A549 (cell line): ENCODE results near the gene CBLC. TPM values are rescaled to one million over a fixed set of nuclear protein-coding genes. Genes with fewer than 3 reads are reported as not detected.

ENCODE experiments used
- ATAC-seq, 2 experiments: fragments of 200-7000 bp in 1 of 2; fragments of >200 bp in 1 of 2; cut with Nextera tagmentation in 1 of 2; cut with Tn5 transposase in 1 of 2; 3 replicates each; pipeline versions ENCODE4 v1.8.0 to v1.9.1; 2018 to 2020; ENCODE audit warnings: mild to moderate bottlenecking in 1 of 2, moderate library complexity in 1 of 2
- CTCF ChIA-PET: fragments of 300-600 bp; sonication (Branson Sonifier 250); formaldehyde crosslinking; extraction: SDS; loops from one replicate; lab custom pipeline; 2021; ENCODE audit warnings: antibody characterized with exemption, inconsistent platforms; lab: Yijun Ruan, JAX
- POLR2A ChIA-PET: fragments of 350-600 bp; formaldehyde crosslinking; extraction: SDS; loops from one replicate; lab custom pipeline; 2021; ENCODE audit warnings: antibody characterized with exemption, inconsistent platforms; lab: Yijun Ruan, JAX
- DNase-seq, 2 experiments: peaks; one replicate each; pipeline versions ENCODE4 v3.0.0 to v3.0.0-alpha.2; 2011 to 2016; ENCODE audit warnings: low read depth in 1 of 2, low spot score in 1 of 2
- FAIRE-seq: peaks from 2 replicates; lab custom pipeline; 2011; peaks lifted over from hg19 to GRCh38; lab: Jason Lieb, UNC
- H3K27ac ChIP-seq, 2 experiments: fragments of >200 bp; sonication (Bioruptor Twin); formaldehyde crosslinking; 3 replicates each; pipeline ENCODE4 v1.5.1; 2016 to 2017
- H3K4me1 ChIP-seq: fragments of >200 bp; sonication (Bioruptor Twin); formaldehyde crosslinking; 3 replicates; pipeline ENCODE4 v1.6.1; 2016
- H3K4me2 ChIP-seq: fragments of >200 bp; sonication (Bioruptor Twin); formaldehyde crosslinking; 3 replicates; pipeline ENCODE4 v1.6.1; 2016
- H3K4me3 ChIP-seq: fragments of >200 bp; sonication (Bioruptor Twin); formaldehyde crosslinking; 3 replicates; pipeline ENCODE4 v1.5.1; 2016
- H3K9me3 ChIP-seq: fragments of >200 bp; sonication (Bioruptor Twin); formaldehyde crosslinking; 3 replicates; pipeline ENCODE4 v1.6.1; 2016
- CHD2 ChIP-seq: fragments of 150-350 bp; IDR thresholded peaks from 2 replicates; pipeline ENCODE4 v1.6.1; 2014; ENCODE audit warnings: low read length; ENCODE audit not compliant: partially characterized antibody
- EP300 ChIP-seq, 2 experiments: fragments of >200 bp; sonication (Bioruptor Twin); formaldehyde crosslinking; IDR thresholded peaks; 2 replicates in 1 of 2; 3 replicates in 1 of 2; pipeline ENCODE4 v1.6.1; 2016 to 2017
- ESRRA ChIP-seq: fragments of 150-350 bp; IDR thresholded peaks from 2 replicates; pipeline ENCODE4 v1.6.1; 2014; ENCODE audit warnings: mild to moderate bottlenecking, low read length, borderline replicate concordance
- FOSB ChIP-seq: fragments of 250-450 bp; sonication (Bioruptor Pico); IDR thresholded peaks from 2 replicates; pipeline ENCODE4 v1.5.0; 2020; ENCODE audit warnings: mild to moderate bottlenecking, moderate library complexity
- HOXA7 ChIP-seq: fragments of 250-450 bp; sonication (Bioruptor Pico); IDR thresholded peaks from 2 replicates; pipeline ENCODE4 v1.5.0; 2020; ENCODE audit warnings: mild to moderate bottlenecking, moderate library complexity
- HOXB5 ChIP-seq: fragments of 250-450 bp; sonication (Bioruptor Pico); IDR thresholded peaks from 2 replicates; pipeline ENCODE4 v1.5.0; 2020; ENCODE audit warnings: mild to moderate bottlenecking, moderate library complexity
- JUN ChIP-seq, 2 experiments: fragments of >200 bp; sonication (Bioruptor Twin); formaldehyde crosslinking; IDR thresholded peaks; 2 replicates in 1 of 2; 3 replicates in 1 of 2; pipeline ENCODE4 v1.6.1; 2016 to 2017
- KDM1A ChIP-seq: fragments of 200-600 bp; sonication (generic); IDR thresholded peaks from 2 replicates; pipeline ENCODE4 v1.6.1; 2016; ENCODE audit warnings: low read depth, mild to moderate bottlenecking
- MAFK ChIP-seq: fragments of 450-650 bp; IDR thresholded peaks from 2 replicates; pipeline ENCODE4 v1.6.1; 2014; ENCODE audit not compliant: partially characterized antibody
- NPAS2 ChIP-seq: fragments of 250-450 bp; sonication (Bioruptor Pico); IDR thresholded peaks from 2 replicates; pipeline ENCODE4 v1.8.0; 2022; ENCODE audit warnings: mild to moderate bottlenecking, moderate library complexity, borderline replicate concordance
- PHF8 ChIP-seq: fragments of 200-600 bp; sonication (generic); IDR thresholded peaks from 2 replicates; pipeline ENCODE4 v1.6.1; 2016; ENCODE audit warnings: low read depth, mild to moderate bottlenecking, antibody characterized with exemption, moderate library complexity, borderline replicate concordance
- RAD21 ChIP-seq, 2 experiments: fragments of >200 bp in 1 of 2; sonication (Bioruptor Twin) in 1 of 2; formaldehyde crosslinking in 1 of 2; IDR thresholded peaks in 1 of 2; conservative IDR thresholded peaks in 1 of 2; 2 replicates in 1 of 2; 3 replicates in 1 of 2; pipeline ENCODE4 v1.6.1; 2012 to 2018; ENCODE audit warnings: inconsistent platforms in 1 of 2
- RARB ChIP-seq: fragments of 250-450 bp; sonication (Bioruptor Pico); IDR thresholded peaks from 2 replicates; pipeline ENCODE4 v1.8.0; 2021; ENCODE audit warnings: mild to moderate bottlenecking, moderate library complexity
- RCOR1 ChIP-seq: fragments of 150-350 bp; IDR thresholded peaks from 2 replicates; pipeline ENCODE4 v1.6.1; 2014; ENCODE audit warnings: antibody characterized with exemption, low read length, low read depth
- RFX5 ChIP-seq: fragments of 450-650 bp; IDR thresholded peaks from 2 replicates; pipeline ENCODE4 v1.7.1; 2014; ENCODE audit warnings: antibody characterized with exemption, mild to moderate bottlenecking, moderate library complexity
- SMC3 ChIP-seq: fragments of >200 bp; sonication (Bioruptor Twin); formaldehyde crosslinking; IDR thresholded peaks from 3 replicates; pipeline ENCODE4 v1.6.1; 2018; ENCODE audit warnings: inconsistent platforms
- SREBF2 ChIP-seq: fragments of 450-650 bp; IDR thresholded peaks from 2 replicates; pipeline ENCODE4 v1.6.1; 2014; ENCODE audit warnings: mild to moderate bottlenecking, moderate library complexity
- TFCP2L1 ChIP-seq: fragments of 250-450 bp; sonication (Bioruptor Pico); IDR thresholded peaks from 2 replicates; pipeline ENCODE4 v1.5.0; 2021; ENCODE audit warnings: mild to moderate bottlenecking
- ZSCAN20 ChIP-seq: fragments of 250-450 bp; sonication (Bioruptor Pico); IDR thresholded peaks from 2 replicates; pipeline ENCODE4 v1.8.0; 2022; ENCODE audit warnings: mild to moderate bottlenecking, moderate library complexity
- WGBS: methylation state at CpG from one replicate; pipeline ENCODE4 v1.1.6; 2017; ENCODE audit errors: missing lambda C conversion rate; 5-methylcytosine and 5-hydroxymethylcytosine counted together
- polyA plus RNA-seq, 4 experiments: library from polyadenylated mRNA; depleted of rRNA in 3 of 4; stranded (reverse); fragments of >200 nt; fragmentation: RNase III in 1 of 4; extraction: RNeasy Plus Mini Kit Qiagen cat#74134 plus additional on column Dnase treatment in 1 of 4; gene quantifications; 2 replicates in 3 of 4; 3 replicates in 1 of 4; pipeline ENCODE4 v1.2.3, GENCODE V29; 2011 to 2017
- TF ChIP-seq, protein P1 (sequence below): IDR thresholded peaks from 2 replicates; pipeline ENCODE4 v1.6.1; 2012; ENCODE audit warnings: low read depth, borderline replicate concordance
- TF ChIP-seq, protein P2 (sequence below): fragments of 450-650 bp; IDR thresholded peaks from 2 replicates; pipeline ENCODE4 v1.6.1; 2014; ENCODE audit warnings: antibody characterized with exemption

The CBLC gene
- polyA plus RNA-seq, 2 of the 4 experiments (the other 2 are of a cell fraction), result not detected

DNA sequence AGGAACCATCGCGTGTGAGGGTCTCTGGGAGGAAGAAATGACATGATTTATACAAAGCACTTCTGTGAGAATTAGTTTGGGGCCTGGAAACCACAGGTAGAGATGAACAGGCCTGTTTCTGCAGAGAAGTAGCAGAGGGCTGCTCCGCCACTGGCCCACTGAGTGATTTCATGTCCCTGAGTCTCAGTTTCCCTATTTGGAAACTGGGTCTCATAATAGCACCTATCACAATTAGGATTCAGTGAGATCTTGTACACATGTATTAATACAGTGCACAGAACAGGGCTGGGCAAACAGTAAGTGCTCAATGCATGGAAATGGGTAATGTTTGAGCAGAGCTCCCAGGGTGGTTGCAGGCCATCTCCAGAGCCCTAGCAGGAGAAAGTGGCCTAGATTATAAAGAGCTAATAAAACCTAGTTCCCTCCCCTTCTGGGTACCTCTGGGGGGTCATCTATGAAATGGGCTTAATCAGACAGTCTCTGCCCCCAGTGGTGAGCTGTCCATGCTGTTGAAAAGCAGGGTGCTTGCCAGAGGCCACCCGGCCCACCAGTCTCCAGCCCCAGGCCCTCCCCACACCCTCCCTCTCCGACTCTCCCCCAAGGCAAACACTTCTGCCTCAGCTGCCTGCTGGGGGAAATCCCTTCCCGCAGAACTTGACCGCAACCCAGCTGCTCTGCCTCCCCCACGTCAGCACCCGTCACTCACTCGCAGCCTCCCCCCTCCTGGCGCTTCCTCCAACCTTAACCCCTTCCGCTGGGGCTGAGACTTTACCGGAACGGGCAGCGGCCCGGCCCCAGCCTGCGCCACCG, 24.7 kb upstream of the CBLC start (continued):
- TF ChIP-seq ZSCAN20 (CRISPR knock-in tag), result no peak
- peak; percentile 81 for TF ChIP-seq FOSB (CRISPR knock-in tag)
- peak; percentile 79; the same call in 1 of the 2 replicates for TF ChIP-seq RARB (CRISPR knock-in tag)
- 0 out of 2 replicates have a peak, but pooled peaks have one; percentile 61 for TF ChIP-seq HOXB5 (CRISPR knock-in tag)
- TF ChIP-seq EP300 (IDR thresholded peaks at IDR 0.05), result peak; percentile 78 to 92; a peak in 4 of 5 replicates
- no peak for TF ChIP-seq SREBF2
- no peak; a peak in 2 of 5 replicates for TF ChIP-seq RAD21 (conservative IDR thresholded peaks at IDR 0.05 in 1 of 2, IDR thresholded peaks at IDR 0.05 in 1 of 2)
- TF ChIP-seq, protein P1, sequence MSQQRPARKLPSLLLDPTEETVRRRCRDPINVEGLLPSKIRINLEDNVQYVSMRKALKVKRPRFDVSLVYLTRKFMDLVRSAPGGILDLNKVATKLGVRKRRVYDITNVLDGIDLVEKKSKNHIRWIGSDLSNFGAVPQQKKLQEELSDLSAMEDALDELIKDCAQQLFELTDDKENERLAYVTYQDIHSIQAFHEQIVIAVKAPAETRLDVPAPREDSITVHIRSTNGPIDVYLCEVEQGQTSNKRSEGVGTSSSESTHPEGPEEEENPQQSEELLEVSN, result 0 out of 2 replicates have a peak, but pooled peaks have one; percentile 33
- TF ChIP-seq RFX5, result no peak
- TF ChIP-seq ESRRA, result no peak
- TF ChIP-seq PHF8, result no peak
- TF ChIP-seq HOXA7, result peak; percentile 91; the same call in 1 of the 2 replicates
- peak; percentile 67; the same call in 1 of the 2 replicates for TF ChIP-seq KDM1A
- peak; percentile 12 for TF ChIP-seq CHD2
- no peak for TF ChIP-seq RCOR1
- TF ChIP-seq, all 56 proteins: peak for 22

DNA sequence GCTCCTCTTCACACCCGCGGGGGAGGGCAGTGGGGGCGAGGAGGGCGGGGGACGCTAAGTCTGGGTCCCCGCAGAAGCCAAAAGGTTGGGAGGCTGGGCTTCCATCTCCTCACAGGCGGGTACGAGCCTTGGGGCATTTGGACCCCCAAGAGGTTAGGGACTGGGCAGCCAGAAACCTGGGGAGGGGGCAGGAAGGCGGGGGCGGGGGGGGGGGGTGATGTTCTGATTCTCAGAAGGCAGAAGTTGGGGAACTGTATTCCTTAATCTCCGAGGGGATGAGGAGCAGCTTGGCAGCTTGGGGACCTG, 24.1 kb upstream of the CBLC start:
- no peaks in the 10 kb centered on the region for H3K9me3 ChIP-seq
- peak overlapping the region; percentile 92 for H3K4me2 ChIP-seq
- ChIA-PET POLR2A (interaction anchor here (0.5 to 2.6 kb wide), 9 partner anchors 8 to 76 kb away, joined by 3 to 33 read pairs (median 5); no protein-coding TSS in a partner anchor), CTCF (interaction anchor here (1.4 to 48.5 kb wide), 7 partner anchors 15 to 99 kb away, joined by 3 to 1899 read pairs (median 6); no protein-coding TSS in a partner anchor)
- no peak for DNase-seq
- H3K4me3 ChIP-seq, result peak overlapping the region; percentile 95
- TF ChIP-seq SMC3, result 0 out of 3 replicates have a peak, but pooled peaks have one; percentile 0
- TF ChIP-seq NPAS2, result no peak
- TF ChIP-seq MAFK, result no peak
- peak in 1 of 2 experiments; percentile 2; a peak in 1 of 5 replicates for TF ChIP-seq EP300 (IDR thresholded peaks at IDR 0.05)
- TF ChIP-seq JUN (IDR thresholded peaks at IDR 0.05), result peak; percentile 4 to 28; a peak in 1 of 5 replicates
- TF ChIP-seq, protein P2, sequence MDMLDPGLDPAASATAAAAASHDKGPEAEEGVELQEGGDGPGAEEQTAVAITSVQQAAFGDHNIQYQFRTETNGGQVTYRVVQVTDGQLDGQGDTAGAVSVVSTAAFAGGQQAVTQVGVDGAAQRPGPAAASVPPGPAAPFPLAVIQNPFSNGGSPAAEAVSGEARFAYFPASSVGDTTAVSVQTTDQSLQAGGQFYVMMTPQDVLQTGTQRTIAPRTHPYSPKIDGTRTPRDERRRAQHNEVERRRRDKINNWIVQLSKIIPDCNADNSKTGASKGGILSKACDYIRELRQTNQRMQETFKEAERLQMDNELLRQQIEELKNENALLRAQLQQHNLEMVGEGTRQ, result no peak
- TF ChIP-seq CHD2, result no peak
- TF ChIP-seq TFCP2L1 (CRISPR knock-in tag), result no peak
- no peak for ATAC-seq
- H3K4me1 ChIP-seq, result peaks cover 89% of the 10 kb centered on the region
- WGBS, result 0% methylated on average over 3 of the region's 11 CpGs
- no peak for FAIRE-seq
- H3K27ac ChIP-seq, result peak overlapping the region; percentile 92 to 99
